ENCODE data around the gene TCTN3.

The TCTN3 gene

DNA sequence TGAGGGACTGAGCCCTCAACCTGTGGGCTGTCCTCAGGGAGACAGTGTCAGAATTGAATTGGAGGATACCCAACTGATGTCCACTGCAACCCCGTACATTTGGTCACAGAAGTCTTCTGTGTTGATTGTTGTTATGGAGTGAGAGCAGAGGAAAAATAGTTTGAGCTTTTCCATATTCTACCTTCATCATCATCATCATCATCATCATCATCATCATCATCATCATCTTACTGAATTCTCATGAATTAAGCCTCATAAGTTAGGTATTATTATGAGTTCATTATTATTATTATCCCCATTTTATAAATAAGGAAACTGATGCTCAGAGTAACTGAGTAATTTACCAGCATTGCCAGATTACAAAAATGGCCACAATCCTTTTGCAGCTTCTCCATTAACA lies 45.6 kb downstream of the TCTN3 start:
- no peak for DNase-seq (ENCODE audit: insufficient read length, low spot score)
- FAIRE-seq = no peak
- TF ChIP-seq, protein P1, sequence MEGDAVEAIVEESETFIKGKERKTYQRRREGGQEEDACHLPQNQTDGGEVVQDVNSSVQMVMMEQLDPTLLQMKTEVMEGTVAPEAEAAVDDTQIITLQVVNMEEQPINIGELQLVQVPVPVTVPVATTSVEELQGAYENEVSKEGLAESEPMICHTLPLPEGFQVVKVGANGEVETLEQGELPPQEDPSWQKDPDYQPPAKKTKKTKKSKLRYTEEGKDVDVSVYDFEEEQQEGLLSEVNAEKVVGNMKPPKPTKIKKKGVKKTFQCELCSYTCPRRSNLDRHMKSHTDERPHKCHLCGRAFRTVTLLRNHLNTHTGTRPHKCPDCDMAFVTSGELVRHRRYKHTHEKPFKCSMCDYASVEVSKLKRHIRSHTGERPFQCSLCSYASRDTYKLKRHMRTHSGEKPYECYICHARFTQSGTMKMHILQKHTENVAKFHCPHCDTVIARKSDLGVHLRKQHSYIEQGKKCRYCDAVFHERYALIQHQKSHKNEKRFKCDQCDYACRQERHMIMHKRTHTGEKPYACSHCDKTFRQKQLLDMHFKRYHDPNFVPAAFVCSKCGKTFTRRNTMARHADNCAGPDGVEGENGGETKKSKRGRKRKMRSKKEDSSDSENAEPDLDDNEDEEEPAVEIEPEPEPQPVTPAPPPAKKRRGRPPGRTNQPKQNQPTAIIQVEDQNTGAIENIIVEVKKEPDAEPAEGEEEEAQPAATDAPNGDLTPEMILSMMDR (IDR thresholded peaks at IDR 0.05; ENCODE audit: insufficient read depth, missing control alignments) = no peak

DNA sequence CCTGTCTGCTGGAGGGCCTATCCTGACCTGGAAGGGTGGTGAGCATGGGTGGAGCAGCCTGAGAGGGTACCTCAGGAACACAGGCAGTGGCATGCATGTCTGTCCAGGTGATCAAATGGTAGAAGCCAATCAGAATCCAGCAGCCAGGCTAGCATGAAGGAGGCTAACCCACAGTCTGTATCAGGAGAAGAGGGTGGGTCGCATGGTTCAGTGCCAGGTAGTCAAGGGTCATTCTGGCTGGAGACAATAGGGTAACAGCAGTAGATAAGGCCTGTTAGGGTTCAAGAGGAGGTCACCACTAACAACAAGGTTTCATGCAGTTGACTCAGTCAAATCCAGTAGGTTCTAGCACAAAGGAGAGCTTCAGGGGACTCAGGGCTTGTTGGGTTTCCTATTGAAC lies 47.6 kb downstream of the TCTN3 start:
- TF ChIP-seq, protein P1 (IDR thresholded peaks at IDR 0.05; ENCODE audit: insufficient read depth, missing control alignments) = no peak
- FAIRE-seq = no peak
- DNase-seq (ENCODE audit: insufficient read length, low spot score) = no peak

DNA sequence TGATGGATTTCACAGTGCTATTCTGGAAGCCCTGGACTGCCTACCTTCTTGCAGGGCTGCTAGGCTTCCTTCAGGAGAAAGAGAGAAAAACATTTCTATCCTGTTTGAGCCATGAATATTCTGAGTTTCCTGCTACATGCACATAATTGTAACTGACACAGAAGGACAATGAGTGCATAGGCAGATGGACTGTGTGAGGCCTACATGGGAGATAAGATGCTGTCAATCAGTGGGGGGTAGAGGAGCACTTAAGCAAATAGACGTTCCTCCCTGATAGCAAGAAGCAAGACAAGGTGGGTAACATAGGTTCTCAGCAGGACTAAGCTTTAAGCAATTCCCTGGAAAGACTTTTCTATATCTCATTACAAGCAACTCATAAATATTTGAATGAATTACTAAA lies 48.8 kb downstream of the TCTN3 start:
- TF ChIP-seq, protein P1 (IDR thresholded peaks at IDR 0.05; ENCODE audit: insufficient read depth, missing control alignments) = no peak
- DNase-seq (ENCODE audit: insufficient read length, low spot score) (no peak), FAIRE-seq (no peak)

DNA sequence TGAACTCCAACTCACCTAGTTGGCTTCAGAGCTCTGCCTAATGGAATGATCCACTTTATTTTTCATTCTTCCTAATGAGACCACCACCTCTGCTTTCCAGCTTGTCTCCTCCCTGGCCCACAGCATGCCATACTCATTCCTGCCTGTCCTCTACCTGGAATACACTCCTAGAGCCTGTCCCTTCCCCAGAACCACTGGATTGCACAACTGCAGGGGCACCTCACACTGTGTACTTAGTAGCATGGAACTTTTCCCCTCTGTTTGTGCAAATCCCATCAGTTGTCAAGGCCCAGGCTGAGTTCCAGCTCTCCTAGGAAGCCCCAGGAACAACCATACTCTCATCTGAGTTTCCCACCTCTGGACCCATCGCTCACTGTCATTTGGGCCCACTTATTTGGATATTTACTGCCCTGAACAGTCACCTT lies 52.8 kb downstream of the TCTN3 start:
- DNase-seq (ENCODE audit: insufficient read length, low spot score) = no peak
- TF ChIP-seq, protein P1 (IDR thresholded peaks at IDR 0.05; ENCODE audit: insufficient read depth, missing control alignments) = no peak
- FAIRE-seq = no peak

DNA sequence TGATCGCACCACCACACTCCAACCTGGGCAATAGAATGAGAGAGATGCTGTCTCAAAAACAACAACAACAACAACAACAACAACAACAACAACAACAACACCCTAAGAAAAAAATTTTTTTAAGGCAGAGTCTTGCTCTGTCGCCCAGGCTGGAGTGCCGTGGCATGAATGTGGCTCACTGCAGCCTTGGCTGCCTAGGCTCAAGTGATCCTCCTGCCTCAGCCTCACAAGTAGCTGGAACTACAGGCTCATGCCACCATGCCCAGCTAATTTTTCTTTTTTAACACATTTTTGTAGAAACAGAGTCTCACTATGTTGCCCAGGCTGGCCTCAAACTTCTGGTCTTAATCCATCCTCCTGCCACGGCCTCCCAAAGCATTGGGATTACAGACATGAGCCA lies 55.8 kb downstream of the TCTN3 start:
- DNase-seq (ENCODE audit: insufficient read length, low spot score) (no peak), FAIRE-seq (no peak)
- TF ChIP-seq, protein P1 (IDR thresholded peaks at IDR 0.05; ENCODE audit: insufficient read depth, missing control alignments) = no peak

DNA sequence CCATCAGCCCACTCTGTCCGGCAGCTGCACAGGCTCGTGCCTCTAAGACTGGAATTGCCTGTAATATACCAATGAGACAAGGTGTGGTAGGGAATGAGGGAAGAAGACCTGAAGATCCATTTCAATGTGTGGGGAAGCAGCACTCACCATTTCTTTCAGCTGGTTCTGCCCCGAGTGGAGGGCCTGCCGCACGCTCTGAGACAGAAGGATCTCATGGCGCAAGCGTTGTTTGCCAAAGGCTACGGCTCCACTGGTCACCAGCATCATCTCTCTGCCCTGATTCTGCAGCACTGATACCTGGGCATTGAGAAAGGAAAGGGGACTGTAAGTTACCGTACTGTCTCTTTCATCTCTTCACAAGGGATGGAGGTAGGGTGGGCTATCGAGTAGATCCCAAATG lies 56.6 kb downstream of the TCTN3 start:
- FAIRE-seq = no peak
- TF ChIP-seq, protein P1 (IDR thresholded peaks at IDR 0.05; ENCODE audit: insufficient read depth, missing control alignments) = no peak
- DNase-seq (ENCODE audit: insufficient read length, low spot score) = no peak

DNA sequence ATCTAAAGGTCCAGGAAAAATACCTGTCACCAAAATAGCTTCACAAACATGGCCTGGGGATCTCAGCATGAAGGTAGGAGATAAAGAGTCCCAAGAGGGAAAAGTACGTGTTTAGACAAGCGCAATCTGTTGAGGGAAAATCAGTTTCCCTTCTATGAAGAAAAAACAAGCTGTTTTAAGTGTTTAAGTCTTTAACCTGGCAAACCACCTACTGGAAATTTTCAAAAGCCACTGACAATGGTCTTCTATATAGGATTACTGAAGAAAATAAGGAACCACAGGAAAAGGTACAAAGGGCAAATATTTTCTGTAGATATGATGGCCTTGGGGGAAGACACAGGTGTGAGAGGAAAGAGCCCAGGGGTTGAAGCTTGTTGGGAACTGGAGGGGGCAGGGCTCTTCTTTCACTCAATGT lies 58.4 kb downstream of the TCTN3 start:
- FAIRE-seq = no peak
- TF ChIP-seq, protein P1 (IDR thresholded peaks at IDR 0.05; ENCODE audit: insufficient read depth, missing control alignments) = no peak
- no peak for DNase-seq (ENCODE audit: insufficient read length, low spot score)
